Fibroblast of mammary gland (primary cell): ENCODE results near the gene CDC73.

Source experiments
- DNase-seq: peaks from one replicate; pipeline ENCODE4 v3.0.0-alpha.2; 2010; ENCODE audit warnings: low read depth
- H3K4me3 ChIP-seq: 2 replicates; pipeline ENCODE4 v1.5.1; 2011; ENCODE audit warnings: low read depth, mild to moderate bottlenecking, low read length, moderate library complexity; ENCODE audit not compliant: control insufficient read depth
- TF ChIP-seq, protein P1 (sequence below): conservative IDR thresholded peaks from 2 replicates; pipeline ENCODE4 v1.5.1; 2011; ENCODE audit warnings: low read depth, low read length, inconsistent platforms; ENCODE audit not compliant: control insufficient read depth, insufficient read depth

The CDC73 gene

GRCh38 chr1:193087893-193088292 lies 33.9 kb upstream of the CDC73 start:
- DNase-seq = no peak
- H3K4me3 ChIP-seq = no peak overlapping the region
- TF ChIP-seq, protein P1, sequence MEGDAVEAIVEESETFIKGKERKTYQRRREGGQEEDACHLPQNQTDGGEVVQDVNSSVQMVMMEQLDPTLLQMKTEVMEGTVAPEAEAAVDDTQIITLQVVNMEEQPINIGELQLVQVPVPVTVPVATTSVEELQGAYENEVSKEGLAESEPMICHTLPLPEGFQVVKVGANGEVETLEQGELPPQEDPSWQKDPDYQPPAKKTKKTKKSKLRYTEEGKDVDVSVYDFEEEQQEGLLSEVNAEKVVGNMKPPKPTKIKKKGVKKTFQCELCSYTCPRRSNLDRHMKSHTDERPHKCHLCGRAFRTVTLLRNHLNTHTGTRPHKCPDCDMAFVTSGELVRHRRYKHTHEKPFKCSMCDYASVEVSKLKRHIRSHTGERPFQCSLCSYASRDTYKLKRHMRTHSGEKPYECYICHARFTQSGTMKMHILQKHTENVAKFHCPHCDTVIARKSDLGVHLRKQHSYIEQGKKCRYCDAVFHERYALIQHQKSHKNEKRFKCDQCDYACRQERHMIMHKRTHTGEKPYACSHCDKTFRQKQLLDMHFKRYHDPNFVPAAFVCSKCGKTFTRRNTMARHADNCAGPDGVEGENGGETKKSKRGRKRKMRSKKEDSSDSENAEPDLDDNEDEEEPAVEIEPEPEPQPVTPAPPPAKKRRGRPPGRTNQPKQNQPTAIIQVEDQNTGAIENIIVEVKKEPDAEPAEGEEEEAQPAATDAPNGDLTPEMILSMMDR = no peak

DNA sequence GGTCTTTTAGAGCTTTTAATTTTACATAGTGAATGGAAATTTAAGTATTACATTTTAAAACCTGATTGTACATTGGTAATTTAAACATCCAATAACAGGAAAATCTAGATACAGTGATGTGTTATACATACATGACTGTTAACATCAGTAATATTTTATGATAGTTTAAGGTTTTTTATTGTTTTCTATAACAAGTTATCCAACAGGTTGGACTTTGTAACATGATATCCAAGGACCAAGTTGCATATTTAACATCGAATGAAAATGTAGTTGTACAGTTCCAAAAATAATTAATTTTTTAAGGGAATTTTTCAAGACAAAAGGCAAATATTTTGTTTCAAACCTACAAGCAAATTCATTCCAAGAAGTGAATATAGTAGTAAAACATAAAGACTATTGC lies 31.0 kb upstream of the CDC73 start:
- DNase-seq = no peak
- TF ChIP-seq, protein P1 = no peak

DNA sequence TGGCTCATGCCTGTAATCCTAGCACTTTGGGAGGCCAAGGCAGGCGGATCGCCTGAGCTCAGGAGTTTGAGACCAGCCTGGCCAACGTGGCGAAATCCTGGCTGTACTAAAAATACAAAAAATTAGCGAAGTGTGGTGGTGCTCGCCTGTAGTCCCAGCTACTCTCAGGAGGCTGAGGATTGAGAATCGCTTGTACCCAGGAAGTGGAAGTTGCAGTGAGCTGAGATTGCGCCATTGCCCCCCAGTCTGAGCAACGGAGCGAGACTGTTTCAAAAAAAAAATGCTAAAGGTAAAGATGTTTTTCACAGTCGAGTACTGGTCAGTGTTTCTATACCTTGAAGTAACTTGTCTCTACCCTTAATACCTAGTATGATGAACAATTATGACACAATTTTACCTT lies 27.7 kb upstream of the CDC73 start:
- no peak overlapping the region for H3K4me3 ChIP-seq
- TF ChIP-seq, protein P1 = no peak
- DNase-seq = no peak

More for the DNA sequence above, 31.0 kb upstream of the CDC73 start:
- no peak overlapping the region for H3K4me3 ChIP-seq

- no peak for DNase-seq
- no peak overlapping the region for H3K4me3 ChIP-seq
- TF ChIP-seq, protein P1 = no peak
Observed at GRCh38 chr1:193102662-193103061, 19.2 kb upstream of the CDC73 start.

GRCh38 chr1:193103759-193104501 lies 17.9 kb upstream of the CDC73 start:
- TF ChIP-seq, protein P1 = no peak
- no peak for DNase-seq
- peak overlapping the region; percentile 89 for H3K4me3 ChIP-seq

DNA sequence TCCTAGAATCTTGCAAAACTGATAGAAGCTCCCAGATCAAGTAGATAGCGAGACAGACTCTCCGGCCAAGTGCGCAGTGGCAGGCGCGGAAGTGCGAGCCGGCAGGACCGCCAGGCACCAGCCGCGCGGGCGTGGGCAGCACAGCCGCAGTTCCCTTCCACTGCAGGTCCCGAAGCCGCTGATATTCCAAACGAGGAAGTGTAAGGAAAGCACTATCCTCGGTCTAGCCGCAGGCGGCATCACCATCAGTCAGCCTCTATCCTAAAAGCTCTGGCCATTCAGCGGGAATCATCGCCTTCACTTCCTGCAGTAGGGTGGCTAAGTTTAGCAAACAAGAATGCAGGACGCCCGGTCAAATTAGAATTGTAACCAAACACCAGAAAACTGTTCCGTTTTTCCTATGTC lies 17.3 kb upstream of the CDC73 start:
- DNase-seq = peak; percentile 52
- H3K4me3 ChIP-seq = peak overlapping the region; percentile 89
- TF ChIP-seq, protein P1 = no peak
